Measurements from ENCODE around the gene C1orf232.

Gene C1orf232

GRCh38 chr1:26168410-26169197 lies at the start of gene C1orf232:
Gene C1orf232, minus strand, starts transcription at chr1:26168963. Its CDS starts 464 bp downstream, at chr1:26168499.
- H3K9me3 ChIP-seq (ENCODE audit: insufficient read depth, low read depth, low read length), result no peaks in the 10 kb centered on the region
- H3K4me3 ChIP-seq (ENCODE audit: low read length), result peak within 1 kb of the TSS; percentile 75
- peaks cover 23% of the 10 kb centered on the region for H3K4me1 ChIP-seq (ENCODE audit: insufficient read depth, low read length)
- peaks cover 6% of the 10 kb centered on the region; the same call in 1 of the 2 replicates for H3K36me3 ChIP-seq (ENCODE audit: insufficient read depth, low read depth, low read length)
- peaks cover 49% of the 10 kb centered on the region for H3K27me3 ChIP-seq (ENCODE audit: insufficient read depth, low read length)
- peak within 1 kb of the TSS; percentile 80; the same call in 1 of the 2 replicates for H3K9ac ChIP-seq (ENCODE audit: low read depth, low read length)
- peak within 1 kb of the TSS; percentile 22 for H3K27ac ChIP-seq (ENCODE audit: low read length)

GRCh38 chr1:26215246-26215645 lies 46.5 kb upstream of the C1orf232 start:
- H3K4me3 ChIP-seq (ENCODE audit: low read length), result no peak overlapping the region
- H3K27ac ChIP-seq (ENCODE audit: low read length), result no peak overlapping the region
- no peaks in the 10 kb centered on the region for H3K9me3 ChIP-seq (ENCODE audit: insufficient read depth, low read depth, low read length)
- H3K9ac ChIP-seq (ENCODE audit: low read depth, low read length), result no peak overlapping the region
- no peaks in the 10 kb centered on the region for H3K4me1 ChIP-seq (ENCODE audit: insufficient read depth, low read length)
- no peaks in the 10 kb centered on the region for H3K36me3 ChIP-seq (ENCODE audit: insufficient read depth, low read depth, low read length)
- H3K27me3 ChIP-seq (ENCODE audit: insufficient read depth, low read length), result 0 out of 2 replicates have a peak, but pooled peaks cover 3% of the 10 kb centered on the region

- Histone ChIP-seq H3K9me3 (ENCODE audit: insufficient read depth, low read depth, low read length) (no peaks in the 10 kb centered on the region), H3K36me3 (ENCODE audit: insufficient read depth, low read depth, low read length) (no peaks in the 10 kb centered on the region), H3K27ac (ENCODE audit: low read length) (no peak overlapping the region), H3K9ac (ENCODE audit: low read depth, low read length) (no peak overlapping the region), H3K27me3 (ENCODE audit: insufficient read depth, low read length) (0 out of 2 replicates have a peak, but pooled peaks cover 3% of the 10 kb centered on the region), H3K4me3 (ENCODE audit: low read length) (no peak overlapping the region), H3K4me1 (ENCODE audit: insufficient read depth, low read length) (no peaks in the 10 kb centered on the region)
These were observed 44.7 kb upstream of the C1orf232 start for GRCh38 chr1:26213335-26213905.

GRCh38 chr1:26212726-26213125 lies 44.0 kb upstream of the C1orf232 start:
- H3K4me1 ChIP-seq (ENCODE audit: insufficient read depth, low read length), result no peaks in the 10 kb centered on the region
- H3K27me3 ChIP-seq (ENCODE audit: insufficient read depth, low read length), result 0 out of 2 replicates have a peak, but pooled peaks cover 3% of the 10 kb centered on the region
- H3K36me3 ChIP-seq (ENCODE audit: insufficient read depth, low read depth, low read length), result no peaks in the 10 kb centered on the region
- H3K9ac ChIP-seq (ENCODE audit: low read depth, low read length), result no peak overlapping the region
- no peak overlapping the region for H3K4me3 ChIP-seq (ENCODE audit: low read length)
- no peak overlapping the region for H3K27ac ChIP-seq (ENCODE audit: low read length)
- H3K9me3 ChIP-seq (ENCODE audit: insufficient read depth, low read depth, low read length), result no peaks in the 10 kb centered on the region

- Histone ChIP-seq H3K9me3 (ENCODE audit: insufficient read depth, low read depth, low read length) (no peaks in the 10 kb centered on the region), H3K27me3 (ENCODE audit: insufficient read depth, low read length) (0 out of 2 replicates have a peak, but pooled peaks cover 3% of the 10 kb centered on the region), H3K4me1 (ENCODE audit: insufficient read depth, low read length) (no peaks in the 10 kb centered on the region), H3K9ac (ENCODE audit: low read depth, low read length) (no peak overlapping the region), H3K27ac (ENCODE audit: low read length) (no peak overlapping the region), H3K4me3 (ENCODE audit: low read length) (no peak overlapping the region), H3K36me3 (ENCODE audit: insufficient read depth, low read depth, low read length) (no peaks in the 10 kb centered on the region)
These were observed 41.5 kb upstream of the C1orf232 start for GRCh38 chr1:26210147-26210870.

GRCh38 chr1:26203642-26204318 lies 35.0 kb upstream of the C1orf232 start:
- H3K9ac ChIP-seq (ENCODE audit: low read depth, low read length), result no peak overlapping the region

GRCh38 chr1:26200413-26200812 lies 31.6 kb upstream of the C1orf232 start:
- Histone ChIP-seq H3K27me3 (ENCODE audit: insufficient read depth, low read length) (no peaks in the 10 kb centered on the region; the same call in 1 of the 2 replicates), H3K27ac (ENCODE audit: low read length) (no peak overlapping the region), H3K9ac (ENCODE audit: low read depth, low read length) (no peak overlapping the region)

More at GRCh38 chr1:26203642-26204318, 35.0 kb upstream of the C1orf232 start:
- no peaks in the 10 kb centered on the region for H3K9me3 ChIP-seq (ENCODE audit: insufficient read depth, low read depth, low read length)
- H3K4me1 ChIP-seq (ENCODE audit: insufficient read depth, low read length), result no peaks in the 10 kb centered on the region
- no peaks in the 10 kb centered on the region; the same call in 1 of the 2 replicates for H3K27me3 ChIP-seq (ENCODE audit: insufficient read depth, low read length)
- H3K36me3 ChIP-seq (ENCODE audit: insufficient read depth, low read depth, low read length), result no peaks in the 10 kb centered on the region
- H3K27ac ChIP-seq (ENCODE audit: low read length), result no peak overlapping the region
- H3K4me3 ChIP-seq (ENCODE audit: low read length), result no peak overlapping the region

GRCh38 chr1:26197813-26198212 lies 29.1 kb upstream of the C1orf232 start:
- Histone ChIP-seq H3K9me3 (ENCODE audit: insufficient read depth, low read depth, low read length) (no peaks in the 10 kb centered on the region), H3K4me1 (ENCODE audit: insufficient read depth, low read length) (no peaks in the 10 kb centered on the region), H3K36me3 (ENCODE audit: insufficient read depth, low read depth, low read length) (no peaks in the 10 kb centered on the region), H3K27ac (ENCODE audit: low read length) (no peak overlapping the region), H3K4me3 (ENCODE audit: low read length) (no peak overlapping the region), H3K9ac (ENCODE audit: low read depth, low read length) (no peak overlapping the region), H3K27me3 (ENCODE audit: insufficient read depth, low read length) (no peaks in the 10 kb centered on the region; the same call in 1 of the 2 replicates)

More at GRCh38 chr1:26200413-26200812, 31.6 kb upstream of the C1orf232 start:
- H3K4me1 ChIP-seq (ENCODE audit: insufficient read depth, low read length), result no peaks in the 10 kb centered on the region
- no peaks in the 10 kb centered on the region for H3K36me3 ChIP-seq (ENCODE audit: insufficient read depth, low read depth, low read length)
- H3K4me3 ChIP-seq (ENCODE audit: low read length), result peak overlapping the region; percentile 48; the same call in 1 of the 2 replicates
- no peaks in the 10 kb centered on the region for H3K9me3 ChIP-seq (ENCODE audit: insufficient read depth, low read depth, low read length)

- H3K9ac ChIP-seq (ENCODE audit: low read depth, low read length), result no peak overlapping the region
- H3K9me3 ChIP-seq (ENCODE audit: insufficient read depth, low read depth, low read length), result no peaks in the 10 kb centered on the region
- H3K27ac ChIP-seq (ENCODE audit: low read length), result no peak overlapping the region
- no peak overlapping the region for H3K4me3 ChIP-seq (ENCODE audit: low read length)
- no peaks in the 10 kb centered on the region; the same call in 1 of the 2 replicates for H3K27me3 ChIP-seq (ENCODE audit: insufficient read depth, low read length)
- no peaks in the 10 kb centered on the region for H3K4me1 ChIP-seq (ENCODE audit: insufficient read depth, low read length)
- no peaks in the 10 kb centered on the region for H3K36me3 ChIP-seq (ENCODE audit: insufficient read depth, low read depth, low read length)
These were observed 28.5 kb upstream of the C1orf232 start for GRCh38 chr1:26197301-26197700.

- Histone ChIP-seq H3K9ac (ENCODE audit: low read depth, low read length) (no peak overlapping the region), H3K4me3 (ENCODE audit: low read length) (no peak overlapping the region), H3K4me1 (ENCODE audit: insufficient read depth, low read length) (peaks cover 2% of the 10 kb centered on the region; the same call in 1 of the 2 replicates), H3K36me3 (ENCODE audit: insufficient read depth, low read depth, low read length) (no peaks in the 10 kb centered on the region), H3K27me3 (ENCODE audit: insufficient read depth, low read length) (no peaks in the 10 kb centered on the region), H3K9me3 (ENCODE audit: insufficient read depth, low read depth, low read length) (no peaks in the 10 kb centered on the region), H3K27ac (ENCODE audit: low read length) (no peak overlapping the region)
These were observed 27.0 kb upstream of the C1orf232 start for GRCh38 chr1:26195805-26196204.

- H3K27ac ChIP-seq (ENCODE audit: low read length), result no peak overlapping the region
- no peak overlapping the region for H3K9ac ChIP-seq (ENCODE audit: low read depth, low read length)
These were observed 23.0 kb upstream of the C1orf232 start for GRCh38 chr1:26191739-26192138.

More at GRCh38 chr1:26191739-26192138, 23.0 kb upstream of the C1orf232 start:
- Histone ChIP-seq H3K4me1 (ENCODE audit: insufficient read depth, low read length) (peaks cover 4% of the 10 kb centered on the region; the same call in 1 of the 2 replicates), H3K4me3 (ENCODE audit: low read length) (no peak overlapping the region), H3K9me3 (ENCODE audit: insufficient read depth, low read depth, low read length) (no peaks in the 10 kb centered on the region), H3K36me3 (ENCODE audit: insufficient read depth, low read depth, low read length) (no peaks in the 10 kb centered on the region), H3K27me3 (ENCODE audit: insufficient read depth, low read length) (no peaks in the 10 kb centered on the region)

All from iPS-20b (cell line).